Coronary artery (tissue), 2 donors: ENCODE measurements around the gene VAPB.

Experiments
- DNase-seq: peaks from one replicate; pipeline ENCODE4 v3.0.0-alpha.2; 2017; ENCODE audit warnings: low spot score
- H3K27ac ChIP-seq, 2 donors: fragments of 200-600 bp; sonication (generic); one replicate each; pipeline ENCODE4 v1.5.1; 2016 to 2019
- H3K4me3 ChIP-seq: fragments of 200-600 bp; sonication (generic); 2 replicates; pipeline ENCODE4 v1.5.1; 2016; ENCODE audit warnings: mild to moderate bottlenecking, moderate library complexity
- CTCF ChIP-seq: fragments of 200-600 bp; sonication (generic); IDR thresholded peaks from one replicate; pipeline ENCODE4 v1.5.1; 2019; ENCODE audit warnings: antibody characterized with exemption

The VAPB gene

GRCh38 chr20:58479726-58480440, 90.9 kb downstream of the VAPB start:
- Histone ChIP-seq H3K27ac (no peak overlapping the region), H3K4me3 (no peak overlapping the region)
- no peak for DNase-seq
- no peak for TF ChIP-seq CTCF

- DNase-seq, result no peak
- H3K27ac ChIP-seq, result no peak overlapping the region
- H3K4me3 ChIP-seq, result no peak overlapping the region
- TF ChIP-seq CTCF, result no peak
Measured at GRCh38 chr20:58480551-58481336, 91.7 kb downstream of the VAPB start.

- Histone ChIP-seq H3K27ac (no peak overlapping the region), H3K4me3 (no peak overlapping the region)
- DNase-seq, result no peak
- TF ChIP-seq CTCF, result no peak
Measured at GRCh38 chr20:58481481-58482021, 92.5 kb downstream of the VAPB start.

- Histone ChIP-seq H3K4me3 (no peak overlapping the region), H3K27ac (no peak overlapping the region)
- no peak for TF ChIP-seq CTCF
- no peak for DNase-seq
Measured at GRCh38 chr20:58482416-58482815, 93.4 kb downstream of the VAPB start.

GRCh38 chr20:58483051-58483450, 94.0 kb downstream of the VAPB start:
- Histone ChIP-seq H3K27ac (no peak overlapping the region), H3K4me3 (no peak overlapping the region)
- no peak for DNase-seq
- TF ChIP-seq CTCF, result no peak

GRCh38 chr20:58483470-58483869, 94.4 kb downstream of the VAPB start:
- H3K27ac ChIP-seq, result no peak overlapping the region
- no peak overlapping the region for H3K4me3 ChIP-seq
- DNase-seq, result no peak
- TF ChIP-seq CTCF, result no peak

GRCh38 chr20:58485393-58485792, 96.4 kb downstream of the VAPB start:
- no peak for TF ChIP-seq CTCF
- no peak for DNase-seq
- H3K27ac ChIP-seq, result no peak overlapping the region
- H3K4me3 ChIP-seq, result no peak overlapping the region
